H9 (cell line): ENCODE data around the gene DSTN. TPM values are rescaled to one million over a fixed set of nuclear protein-coding genes. Genes with fewer than 3 reads are reported as not detected.

Experiments
- DNase-seq: peaks from one replicate; pipeline ENCODE4 v3.0.0-alpha.2; 2017
- H2AFZ ChIP-seq: one replicate; pipeline ENCODE4 v1.6.1; 2013; ENCODE audit warnings: mild to moderate bottlenecking, low read length, control low read depth, moderate library complexity
- H2AK5ac ChIP-seq: 2 replicates; pipeline ENCODE4 v1.6.1; 2013; ENCODE audit warnings: low read length, control low read depth, mixed read lengths; ENCODE audit not compliant: insufficient read length
- H2BK120ac ChIP-seq: one replicate; pipeline ENCODE4 v1.6.1; 2013; ENCODE audit warnings: low read depth, mild to moderate bottlenecking, low read length, control low read depth, inconsistent platforms; ENCODE audit not compliant: poor library complexity, severe bottlenecking
- H2BK12ac ChIP-seq: 2 replicates; pipeline ENCODE4 v1.6.1; 2013; ENCODE audit warnings: low read length, control low read depth, mixed read lengths, low read depth; ENCODE audit not compliant: insufficient read length
- H2BK15ac ChIP-seq: 2 replicates; pipeline ENCODE4 v1.6.1; 2013; ENCODE audit warnings: low read depth, low read length, control low read depth
- H2BK20ac ChIP-seq: one replicate; pipeline ENCODE4 v1.6.1; 2013; ENCODE audit warnings: low read depth, mild to moderate bottlenecking, low read length, control low read depth, inconsistent platforms; ENCODE audit not compliant: poor library complexity, severe bottlenecking
- H2BK5ac ChIP-seq: 2 replicates; pipeline ENCODE4 v1.6.1; 2013; ENCODE audit warnings: low read length, control low read depth, mixed read lengths; ENCODE audit not compliant: insufficient read length
- H3K14ac ChIP-seq: 2 replicates; pipeline ENCODE4 v1.6.1; 2013; ENCODE audit warnings: low read length, control low read depth; ENCODE audit not compliant: insufficient read depth
- H3K18ac ChIP-seq: 2 replicates; pipeline ENCODE4 v1.6.1; 2013; ENCODE audit warnings: low read depth, mild to moderate bottlenecking, mixed read lengths, low read length, control low read depth; ENCODE audit not compliant: insufficient read length
- H3K23ac ChIP-seq: 2 replicates; pipeline ENCODE4 v1.6.1; 2013; ENCODE audit warnings: low read length, control low read depth, mixed read lengths, low read depth; ENCODE audit not compliant: insufficient read length
- H3K23me2 ChIP-seq: 2 replicates; pipeline ENCODE4 v1.6.1; 2013; ENCODE audit warnings: low read depth, mild to moderate bottlenecking, mixed read lengths, low read length, control low read depth; ENCODE audit not compliant: insufficient read length, poor library complexity, severe bottlenecking
- H3K27ac ChIP-seq: 2 replicates; pipeline ENCODE4 v1.5.1; 2013; ENCODE audit warnings: low read length, control low read depth, mixed read lengths, low read depth; ENCODE audit not compliant: insufficient read length
- H3K27me3 ChIP-seq: 2 replicates; pipeline ENCODE4 v1.6.1; 2013; ENCODE audit warnings: low read length, control low read depth, inconsistent platforms; ENCODE audit not compliant: insufficient read depth
- H3K4ac ChIP-seq: 2 replicates; pipeline ENCODE4 v1.6.1; 2013; ENCODE audit warnings: low read depth, mild to moderate bottlenecking, control low read depth, inconsistent platforms, low read length, moderate library complexity
- H3K4me1 ChIP-seq: 2 replicates; pipeline ENCODE4 v1.6.1; 2013; ENCODE audit warnings: low read length, control low read depth, inconsistent platforms; ENCODE audit not compliant: insufficient read depth
- H3K4me2 ChIP-seq: 2 replicates; pipeline ENCODE4 v1.6.1; 2013; ENCODE audit warnings: low read length, control low read depth, mixed read lengths; ENCODE audit not compliant: insufficient read length, insufficient read depth
- H3K56ac ChIP-seq: 2 replicates; pipeline ENCODE4 v1.6.1; 2013; ENCODE audit warnings: low read depth, mild to moderate bottlenecking, mixed read lengths, low read length, control low read depth; ENCODE audit not compliant: insufficient read length
- H3K79me1 ChIP-seq: 2 replicates; pipeline ENCODE4 v1.6.1; 2013; ENCODE audit warnings: low read depth, mild to moderate bottlenecking, moderate library complexity, low read length, control low read depth, inconsistent platforms; ENCODE audit not compliant: insufficient read depth, poor library complexity, severe bottlenecking
- H3K79me2 ChIP-seq: 2 replicates; pipeline ENCODE4 v1.6.1; 2013; ENCODE audit warnings: low read length, control low read depth, inconsistent platforms; ENCODE audit not compliant: insufficient read depth
- H3K9ac ChIP-seq: 2 replicates; pipeline ENCODE4 v1.6.1; 2013; ENCODE audit warnings: low read length, control low read depth, mixed read lengths; ENCODE audit not compliant: insufficient read length; ENCODE audit errors: extremely low read depth
- H3K9me3 ChIP-seq: one replicate; pipeline ENCODE4 v1.6.1; 2013; ENCODE audit warnings: low read depth, low read length, inconsistent platforms; ENCODE audit not compliant: control insufficient read depth
- H3T11ph ChIP-seq: one replicate; pipeline ENCODE4 v1.6.1; 2013; ENCODE audit warnings: mild to moderate bottlenecking, low read length, control low read depth, inconsistent platforms
- H4K20me1 ChIP-seq: one replicate; pipeline ENCODE4 v1.6.1; 2013; ENCODE audit not compliant: control insufficient read depth, insufficient read length, insufficient read depth
- H4K5ac ChIP-seq: 2 replicates; pipeline ENCODE4 v1.6.1; 2013; ENCODE audit warnings: low read depth, mild to moderate bottlenecking, mixed read lengths, low read length, control low read depth; ENCODE audit not compliant: insufficient read length
- H4K8ac ChIP-seq: replicated peaks from 2 replicates; pipeline ENCODE4 v1.6.1; 2013; ENCODE audit warnings: low read length, control low read depth, mixed read lengths, low read depth; ENCODE audit not compliant: insufficient read length
- H4K91ac ChIP-seq: 2 replicates; pipeline ENCODE4 v1.6.1; 2013; ENCODE audit warnings: low read depth, mild to moderate bottlenecking, moderate library complexity, mixed read lengths, low read length, control low read depth; ENCODE audit not compliant: insufficient read length
- H3K27ac Mint-ChIP-seq, 3 experiments: 2 replicates in 2 of 3; 3 replicates in 1 of 3; pipeline ENCODE4 v1.8.0; 2020 to 2021; ENCODE audit warnings: mixed read lengths in 3 of 3, mild to moderate bottlenecking in 1 of 3, moderate library complexity in 1 of 3
- H3K27me3 Mint-ChIP-seq: 2 replicates; pipeline ENCODE4 v1.8.0; 2021; ENCODE audit warnings: low read depth, mild to moderate bottlenecking, moderate library complexity, mixed read lengths
- H3K36me3 Mint-ChIP-seq, 3 experiments: 2 replicates in 2 of 3; 3 replicates in 1 of 3; pipeline ENCODE4 v1.8.0; 2020 to 2021; ENCODE audit warnings: low read depth in 3 of 3, mixed read lengths in 3 of 3; ENCODE audit not compliant: insufficient read depth in 1 of 3
- H3K4me1 Mint-ChIP-seq, 2 experiments: 2 replicates each; pipeline ENCODE4 v1.8.0; 2020; ENCODE audit warnings: mixed read lengths in 2 of 2
- H3K4me3 Mint-ChIP-seq, 2 experiments: 2 replicates in 1 of 2; 3 replicates in 1 of 2; pipeline ENCODE4 v1.8.0; 2020 to 2021; ENCODE audit warnings: mild to moderate bottlenecking in 2 of 2, mixed read lengths in 2 of 2, moderate library complexity in 1 of 2
- H3K9me3 Mint-ChIP-seq, 2 experiments: 2 replicates in 1 of 2; 3 replicates in 1 of 2; pipeline ENCODE4 v1.8.0; 2020; ENCODE audit warnings: mild to moderate bottlenecking in 2 of 2, mixed read lengths in 2 of 2, moderate library complexity in 1 of 2
- WGBS: extraction: QIAGEN DNeasy Blood & Tissue Kit; methylation state at CpG from one replicate; pipeline ENCODE4 v1.1.7; 2013; ENCODE audit warnings: missing lambda C conversion rate, low lambda C conversion rate, mixed read lengths; ENCODE audit not compliant: insufficient read length; ENCODE audit errors: extremely low coverage; 5-methylcytosine and 5-hydroxymethylcytosine counted together
- total RNA-seq: library from RNA; stranded (reverse); gene quantifications from 2 replicates; pipeline ENCODE4 v1.2.1, GENCODE V29; 2021
- TF ChIP-seq, protein P1 (sequence below): fragments of 200-600 bp; sonication (generic); conservative IDR thresholded peaks from 3 replicates; pipeline ENCODE4 v1.8.0; 2021; ENCODE audit warnings: antibody characterized with exemption, mild to moderate bottlenecking

DSTN gene
- total RNA-seq, 1 experiment from 2014 or later = 145 TPM

DNA sequence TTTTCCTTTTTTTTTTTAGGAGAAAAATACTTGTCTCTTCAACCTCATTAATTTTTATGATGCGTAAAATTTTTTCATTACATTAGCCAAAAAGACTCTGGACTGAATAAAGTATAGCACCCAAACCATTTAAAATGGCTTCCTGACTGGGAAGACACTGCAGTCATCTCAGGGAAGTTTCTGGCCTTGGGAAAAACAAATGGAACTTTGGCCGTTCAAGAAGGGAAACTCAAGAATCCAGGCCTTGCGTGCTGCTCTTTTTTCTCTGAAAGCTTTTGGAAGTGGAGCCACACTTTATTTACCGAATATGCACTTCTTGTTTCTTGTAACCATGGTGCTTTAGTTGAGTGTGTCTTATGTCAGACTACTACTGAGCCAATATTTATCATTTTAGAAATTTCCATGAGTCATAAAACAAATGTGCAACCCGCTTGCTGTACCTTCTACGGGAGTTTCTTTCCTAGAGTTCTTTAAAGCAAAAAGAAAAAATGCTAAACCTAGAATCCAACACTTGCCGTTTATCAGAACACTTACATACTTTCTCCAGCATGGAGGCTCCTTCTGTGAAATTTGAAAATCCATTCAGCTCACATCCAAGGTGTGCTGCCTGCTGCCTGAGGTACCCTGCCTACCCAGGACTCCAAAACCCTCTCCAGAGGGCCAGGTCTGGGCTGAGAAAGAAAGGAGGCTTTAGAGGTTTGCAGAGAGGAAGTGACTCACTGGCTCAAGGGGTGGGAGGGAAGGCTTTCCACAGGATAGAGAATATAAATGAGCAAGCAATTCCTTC, 11.5 kb upstream of the DSTN start:
- Histone ChIP-seq H4K5ac (no peak overlapping the region), H4K8ac (no peak overlapping the region), H2AK5ac (no peak overlapping the region), H3K56ac (no peak overlapping the region), H3K9me3 (no peaks in the 10 kb centered on the region), H3K4me2 (no peak overlapping the region), H2BK15ac (no peak overlapping the region), H2AFZ (peak overlapping the region; percentile 85), H3K4ac (no peak overlapping the region; the same call in 1 of the 2 replicates), H2BK12ac (no peak overlapping the region), H3K4me1 (peaks cover 10% of the 10 kb centered on the region; the same call in 1 of the 2 replicates), H3K27me3 (no peaks in the 10 kb centered on the region), H4K20me1 (no peaks in the 10 kb centered on the region), H3K14ac (no peak overlapping the region; the same call in 1 of the 2 replicates), H4K91ac (no peak overlapping the region), H3K23ac (no peak overlapping the region), H3K9ac (peak overlapping the region; percentile 13), H2BK5ac (no peak overlapping the region), H3K79me1 (no peaks in the 10 kb centered on the region), H3K23me2 (no peaks in the 10 kb centered on the region), H3K18ac (peak overlapping the region; percentile 39), H2BK20ac (no peak overlapping the region), H3K27ac (peak overlapping the region; percentile 72), H3K79me2 (no peaks in the 10 kb centered on the region), H2BK120ac (peak overlapping the region; percentile 89), H3T11ph (peak overlapping the region; percentile 55)
- Mint-ChIP-seq H3K4me1 (peaks cover 24% of the 10 kb centered on the region in 2 experiments), H3K9me3 (no peaks in the 10 kb centered on the region), H3K27me3 (no peaks in the 10 kb centered on the region), H3K4me3 (no peak overlapping the region), H3K36me3 (no peaks in the 10 kb centered on the region), H3K27ac (peak overlapping the region in 2 of 3 experiments; percentile 90 to 96; a peak in 5 of 7 replicates)
- WGBS = no CpG with 5 or more reads among the region's 7 CpGs
- DNase-seq = peak; percentile 68
- TF ChIP-seq, protein P1, sequence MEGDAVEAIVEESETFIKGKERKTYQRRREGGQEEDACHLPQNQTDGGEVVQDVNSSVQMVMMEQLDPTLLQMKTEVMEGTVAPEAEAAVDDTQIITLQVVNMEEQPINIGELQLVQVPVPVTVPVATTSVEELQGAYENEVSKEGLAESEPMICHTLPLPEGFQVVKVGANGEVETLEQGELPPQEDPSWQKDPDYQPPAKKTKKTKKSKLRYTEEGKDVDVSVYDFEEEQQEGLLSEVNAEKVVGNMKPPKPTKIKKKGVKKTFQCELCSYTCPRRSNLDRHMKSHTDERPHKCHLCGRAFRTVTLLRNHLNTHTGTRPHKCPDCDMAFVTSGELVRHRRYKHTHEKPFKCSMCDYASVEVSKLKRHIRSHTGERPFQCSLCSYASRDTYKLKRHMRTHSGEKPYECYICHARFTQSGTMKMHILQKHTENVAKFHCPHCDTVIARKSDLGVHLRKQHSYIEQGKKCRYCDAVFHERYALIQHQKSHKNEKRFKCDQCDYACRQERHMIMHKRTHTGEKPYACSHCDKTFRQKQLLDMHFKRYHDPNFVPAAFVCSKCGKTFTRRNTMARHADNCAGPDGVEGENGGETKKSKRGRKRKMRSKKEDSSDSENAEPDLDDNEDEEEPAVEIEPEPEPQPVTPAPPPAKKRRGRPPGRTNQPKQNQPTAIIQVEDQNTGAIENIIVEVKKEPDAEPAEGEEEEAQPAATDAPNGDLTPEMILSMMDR = no peak
